ENCODE results near the gene KIF15. TPM values are rescaled to one million over a fixed set of nuclear protein-coding genes. Genes with fewer than 3 reads are reported as not detected.

Gene KIF15
- total and polyA plus RNA-seq, 7 donors: 0.07 to 1.2 (median 0.25) TPM

GRCh38 chr3:44887101-44887500 lies 125.5 kb downstream of the KIF15 start:
- no peak overlapping the region for H3K27ac ChIP-seq
- ATAC-seq: no peak
- no peaks in the 10 kb centered on the region for H3K36me3 ChIP-seq (ENCODE audit: insufficient read depth in 1 of 2, low read depth in 1 of 2)
- H3K9me3 ChIP-seq: no peaks in the 10 kb centered on the region
- no peak for TF ChIP-seq CTCF (IDR thresholded peaks at IDR 0.05)
- intact Hi-C loops (cut with DNase I): no loop called here
- 64 to 66% (median 65%) methylated on average over 7 of the region's 7 CpGs for WGBS, 3 donors
- no peak overlapping the region for H3K4me3 ChIP-seq
- peaks cover 0 to 6% (median 0%) of the 10 kb centered on the region in 3 donors for H3K27me3 ChIP-seq (ENCODE audit: insufficient read depth in 3 of 3, low read length in 2 of 3)
- no peak for DNase-seq
- no peaks in the 10 kb centered on the region for H3K4me1 ChIP-seq

DNA sequence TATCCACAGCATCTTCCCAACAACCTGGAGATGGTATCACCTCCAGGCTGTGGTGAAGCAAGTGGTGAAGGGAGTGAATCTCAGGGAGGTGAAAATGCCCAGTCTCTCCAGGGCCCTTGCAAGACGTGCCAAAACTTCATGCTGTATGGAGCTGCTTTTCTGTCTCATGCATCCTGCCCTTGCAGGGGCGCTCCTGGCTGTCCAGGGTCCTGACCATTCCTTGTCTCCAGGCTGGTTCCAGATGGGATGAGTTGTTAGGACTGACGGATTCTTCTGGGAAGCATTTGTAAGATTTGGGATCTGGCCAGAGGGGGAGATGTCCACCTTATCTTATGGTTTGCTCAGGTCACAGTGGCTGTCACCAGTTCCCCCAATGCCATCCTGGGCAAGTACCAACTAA lies 128.7 kb downstream of the KIF15 start:
- no peaks in the 10 kb centered on the region for H3K36me3 ChIP-seq (ENCODE audit: insufficient read depth in 1 of 2, low read depth in 1 of 2)
- no peak for ATAC-seq
- intact Hi-C loops (cut with DNase I): no loop called here
- no peaks in the 10 kb centered on the region for H3K9me3 ChIP-seq
- WGBS, 3 donors: 43 to 48% (median 46%) methylated on average over 3 of the region's 3 CpGs
- H3K4me3 ChIP-seq: no peak overlapping the region
- H3K27me3 ChIP-seq (ENCODE audit: insufficient read depth in 3 of 3, low read length in 2 of 3): peaks cover 0 to 6% (median 0%) of the 10 kb centered on the region in 3 donors
- no peak overlapping the region for H3K27ac ChIP-seq
- DNase-seq: no peak
- TF ChIP-seq CTCF (IDR thresholded peaks at IDR 0.05): no peak
- no peaks in the 10 kb centered on the region for H3K4me1 ChIP-seq

DNA sequence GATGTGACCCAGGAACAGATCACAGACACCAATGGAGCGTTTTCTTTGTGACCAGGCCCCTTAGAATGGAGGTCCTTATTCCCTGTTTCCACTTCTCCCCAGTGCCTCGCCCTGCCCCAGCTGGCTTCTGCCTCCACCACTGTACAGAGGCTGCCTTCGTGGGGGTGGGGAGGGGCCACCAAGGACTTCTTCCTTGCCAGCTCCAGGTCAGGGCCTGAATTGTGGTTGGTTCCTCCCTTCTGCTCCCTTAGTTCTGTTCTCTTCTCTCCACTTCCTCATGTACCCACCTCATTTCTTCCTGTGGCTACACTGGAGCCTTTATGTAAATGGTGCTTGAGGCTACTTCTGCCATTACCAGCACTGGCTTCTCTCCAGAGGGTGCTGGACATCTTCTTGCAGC lies 129.3 kb downstream of the KIF15 start:
- no peak overlapping the region for H3K27ac ChIP-seq

DNA sequence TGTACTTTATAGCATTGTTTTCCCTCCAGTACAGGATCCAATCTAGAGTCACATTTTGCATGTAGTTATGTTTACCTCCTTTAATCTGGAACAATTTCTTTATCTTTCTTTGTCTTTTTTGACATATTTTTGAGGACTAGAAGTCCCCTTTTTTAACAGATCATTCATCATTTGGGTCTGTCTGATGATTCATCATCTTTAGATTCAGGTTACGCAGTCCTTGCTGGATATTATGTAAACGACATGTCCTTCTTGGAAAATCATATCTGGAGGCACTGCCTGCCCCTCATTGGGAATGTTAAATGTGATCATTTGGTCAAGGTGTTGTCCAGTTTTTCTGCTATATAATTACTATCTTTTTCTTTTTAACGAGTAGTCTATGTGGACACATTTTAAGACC lies 131.1 kb downstream of the KIF15 start:
- Histone ChIP-seq H3K36me3 (ENCODE audit: insufficient read depth in 1 of 2, low read depth in 1 of 2) (no peaks in the 10 kb centered on the region), H3K27ac (no peak overlapping the region), H3K9me3 (no peaks in the 10 kb centered on the region), H3K27me3 (ENCODE audit: insufficient read depth in 3 of 3, low read length in 2 of 3) (no peaks in the 10 kb centered on the region), H3K4me3 (no peak overlapping the region), H3K4me1 (no peaks in the 10 kb centered on the region)
- ATAC-seq (no peak), DNase-seq (no peak)
- TF ChIP-seq CTCF (IDR thresholded peaks at IDR 0.05): no peak
- WGBS, 3 donors: 73 to 83% (median 74%) methylated on average over 3 of the region's 3 CpGs
- intact Hi-C loops (cut with DNase I): no loop called here

More for the DNA sequence above, 129.3 kb downstream of the KIF15 start:
- Histone ChIP-seq H3K4me1 (no peaks in the 10 kb centered on the region), H3K9me3 (no peaks in the 10 kb centered on the region), H3K36me3 (ENCODE audit: insufficient read depth in 1 of 2, low read depth in 1 of 2) (no peaks in the 10 kb centered on the region), H3K27me3 (ENCODE audit: insufficient read depth in 3 of 3, low read length in 2 of 3) (peaks cover 0 to under 1% (median 0%) of the 10 kb centered on the region in 3 donors), H3K4me3 (no peak overlapping the region)
- ATAC-seq: no peak
- intact Hi-C loops (cut with DNase I): no loop called here
- no peak for DNase-seq
- WGBS, 3 donors: 63 to 74% (median 64%) methylated on average over 3 of the region's 3 CpGs
- no peak for TF ChIP-seq CTCF (IDR thresholded peaks at IDR 0.05)

- H3K36me3 ChIP-seq (ENCODE audit: insufficient read depth in 1 of 2, low read depth in 1 of 2): no peaks in the 10 kb centered on the region
- no peak overlapping the region for H3K27ac ChIP-seq
- H3K9me3 ChIP-seq: no peaks in the 10 kb centered on the region
- H3K4me3 ChIP-seq: no peak overlapping the region
- no peak for DNase-seq
- H3K27me3 ChIP-seq (ENCODE audit: insufficient read depth in 3 of 3, low read length in 2 of 3): no peaks in the 10 kb centered on the region
- ATAC-seq: no peak
- intact Hi-C loops (cut with DNase I): no loop called here
- TF ChIP-seq CTCF (IDR thresholded peaks at IDR 0.05): no peak
- 31 to 52% (median 35%) methylated on average over 2 of the region's 2 CpGs for WGBS, 3 donors
- H3K4me1 ChIP-seq: no peaks in the 10 kb centered on the region
Measured at GRCh38 chr3:44893097-44893496, 131.5 kb downstream of the KIF15 start.

All from psoas muscle (tissue), 8 donors.